ENCODE data around the gene POLE2. TPM values are rescaled to one million over a fixed set of nuclear protein-coding genes. Genes with fewer than 3 reads are reported as not detected.

The POLE2 gene
- total and polyA plus RNA-seq, 2 of the 13 experiments (the other 11 are each of a cell fraction or from before 2014, with no cell fraction given): 16.6 to 37.0 TPM

DNA sequence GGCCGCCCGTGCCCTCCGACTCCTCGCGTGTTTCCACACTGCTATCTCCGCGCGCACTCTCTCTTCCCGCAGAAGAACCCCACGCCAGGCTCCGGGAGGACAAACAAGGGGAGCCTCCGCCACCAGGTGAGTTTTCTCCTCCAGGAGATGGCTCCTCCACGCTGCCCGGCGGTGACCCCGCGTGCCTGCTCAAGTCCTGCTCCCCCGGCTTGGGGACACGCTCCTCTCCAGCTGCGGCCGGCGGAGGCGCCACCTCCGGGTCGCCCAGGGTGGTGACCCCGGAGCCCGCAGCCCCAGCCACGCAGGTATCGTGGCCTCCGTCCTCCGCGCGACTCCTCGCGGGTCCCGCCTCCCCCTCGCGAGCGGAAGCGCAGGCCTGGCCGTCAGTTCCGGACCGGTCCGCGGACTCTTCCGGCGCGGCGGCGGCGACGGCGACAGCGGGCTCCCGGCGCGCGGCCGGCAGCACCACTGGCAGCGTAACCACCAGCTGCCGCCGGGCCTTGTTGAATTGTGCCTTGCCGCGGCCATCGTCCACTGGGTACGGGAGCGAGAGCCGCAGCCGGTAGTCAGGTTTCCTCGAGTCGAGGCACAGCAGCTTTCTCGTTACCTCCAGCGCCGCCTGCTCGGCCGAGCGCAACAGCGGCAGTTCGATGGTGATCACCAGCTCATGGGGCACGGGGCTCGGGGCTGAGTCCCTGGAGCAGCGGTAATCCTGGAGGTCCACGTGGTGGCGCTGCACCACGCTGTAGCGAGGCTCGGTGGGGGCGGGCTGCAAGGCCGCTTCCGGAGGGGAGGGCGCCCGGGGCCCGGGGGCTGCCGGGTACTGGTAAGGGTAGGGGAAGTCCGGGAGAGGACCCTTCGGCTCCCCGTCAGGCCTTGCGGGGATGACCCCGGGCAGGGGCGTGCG is 54.1 kb downstream of the POLE2 start (continued):
- TF ChIP-seq, protein P1, sequence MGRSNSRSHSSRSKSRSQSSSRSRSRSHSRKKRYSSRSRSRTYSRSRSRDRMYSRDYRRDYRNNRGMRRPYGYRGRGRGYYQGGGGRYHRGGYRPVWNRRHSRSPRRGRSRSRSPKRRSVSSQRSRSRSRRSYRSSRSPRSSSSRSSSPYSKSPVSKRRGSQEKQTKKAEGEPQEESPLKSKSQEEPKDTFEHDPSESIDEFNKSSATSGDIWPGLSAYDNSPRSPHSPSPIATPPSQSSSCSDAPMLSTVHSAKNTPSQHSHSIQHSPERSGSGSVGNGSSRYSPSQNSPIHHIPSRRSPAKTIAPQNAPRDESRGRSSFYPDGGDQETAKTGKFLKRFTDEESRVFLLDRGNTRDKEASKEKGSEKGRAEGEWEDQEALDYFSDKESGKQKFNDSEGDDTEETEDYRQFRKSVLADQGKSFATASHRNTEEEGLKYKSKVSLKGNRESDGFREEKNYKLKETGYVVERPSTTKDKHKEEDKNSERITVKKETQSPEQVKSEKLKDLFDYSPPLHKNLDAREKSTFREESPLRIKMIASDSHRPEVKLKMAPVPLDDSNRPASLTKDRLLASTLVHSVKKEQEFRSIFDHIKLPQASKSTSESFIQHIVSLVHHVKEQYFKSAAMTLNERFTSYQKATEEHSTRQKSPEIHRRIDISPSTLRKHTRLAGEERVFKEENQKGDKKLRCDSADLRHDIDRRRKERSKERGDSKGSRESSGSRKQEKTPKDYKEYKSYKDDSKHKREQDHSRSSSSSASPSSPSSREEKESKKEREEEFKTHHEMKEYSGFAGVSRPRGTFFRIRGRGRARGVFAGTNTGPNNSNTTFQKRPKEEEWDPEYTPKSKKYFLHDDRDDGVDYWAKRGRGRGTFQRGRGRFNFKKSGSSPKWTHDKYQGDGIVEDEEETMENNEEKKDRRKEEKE (IDR thresholded peaks at IDR 0.05): no peak
- TF ChIP-seq HMGA1 (CRISPR knock-in tag; conservative IDR thresholded peaks at IDR 0.05) (no peak), JUND (CRISPR knock-in tag; IDR thresholded peaks at IDR 0.05) (0 out of 2 replicates have a peak, but pooled peaks have one; percentile 51), ZNF652 (CRISPR knock-in tag; IDR thresholded peaks at IDR 0.05; ENCODE audit: borderline replicate concordance, low read depth) (no peak), PHF21A (CRISPR knock-in tag; IDR thresholded peaks at IDR 0.05) (peak; percentile 79; the same call in 1 of the 2 replicates), NFYC (CRISPR knock-in tag; IDR thresholded peaks at IDR 0.05) (no peak; the same call in 1 of the 2 replicates), ZNF501 (CRISPR knock-in tag; IDR thresholded peaks at IDR 0.05) (no peak), RORA (CRISPR knock-in tag; IDR thresholded peaks at IDR 0.05) (no peak), ZNF136 (CRISPR knock-in tag; IDR thresholded peaks at IDR 0.05; ENCODE audit: low read depth) (no peak), TARDBP (CRISPR knock-in tag; IDR thresholded peaks at IDR 0.05) (peak; percentile 21; the same call in 1 of the 2 replicates)
- TF ChIP-seq, protein P2, sequence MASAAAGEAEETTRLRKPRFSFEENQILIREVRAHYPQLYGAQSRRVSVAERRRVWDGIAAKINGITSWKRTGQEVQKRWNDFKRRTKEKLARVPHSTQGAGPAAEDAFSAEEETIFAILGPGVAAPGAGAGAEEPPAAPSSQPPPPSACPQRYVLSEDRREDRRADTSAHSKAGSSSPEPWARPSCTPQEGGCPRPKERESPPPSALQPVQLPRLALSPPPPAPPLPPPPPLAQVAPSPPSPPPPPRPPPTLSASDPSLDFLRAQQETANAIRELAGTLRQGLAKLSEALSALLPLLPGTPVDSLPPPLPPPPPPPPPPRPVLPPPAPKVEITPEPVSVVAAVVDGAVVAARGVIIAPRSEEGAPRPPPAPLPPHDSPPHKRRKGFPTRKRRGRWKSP (CRISPR knock-in tag; IDR thresholded peaks at IDR 0.05): peak; percentile 65; the same call in 1 of the 2 replicates
- TF ChIP-seq, protein P3, sequence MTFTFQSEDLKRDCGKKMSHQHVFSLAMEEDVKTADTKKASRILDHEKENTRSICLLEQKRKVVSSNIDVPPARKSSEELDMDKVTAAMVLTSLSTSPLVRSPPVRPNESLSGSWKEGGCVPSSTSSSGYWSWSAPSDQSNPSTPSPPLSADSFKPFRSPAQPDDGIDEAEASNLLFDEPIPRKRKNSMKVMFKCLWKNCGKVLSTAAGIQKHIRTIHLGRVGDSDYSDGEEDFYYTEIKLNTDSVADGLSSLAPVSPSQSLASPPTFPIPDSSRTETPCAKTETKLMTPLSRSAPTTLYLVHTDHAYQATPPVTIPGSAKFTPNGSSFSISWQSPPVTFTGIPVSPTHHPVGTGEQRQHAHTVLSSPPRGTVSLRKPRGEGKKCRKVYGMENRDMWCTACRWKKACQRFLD (CRISPR knock-in tag; IDR thresholded peaks at IDR 0.05; ENCODE audit: borderline replicate concordance): no peak
- TF ChIP-seq, protein P4, sequence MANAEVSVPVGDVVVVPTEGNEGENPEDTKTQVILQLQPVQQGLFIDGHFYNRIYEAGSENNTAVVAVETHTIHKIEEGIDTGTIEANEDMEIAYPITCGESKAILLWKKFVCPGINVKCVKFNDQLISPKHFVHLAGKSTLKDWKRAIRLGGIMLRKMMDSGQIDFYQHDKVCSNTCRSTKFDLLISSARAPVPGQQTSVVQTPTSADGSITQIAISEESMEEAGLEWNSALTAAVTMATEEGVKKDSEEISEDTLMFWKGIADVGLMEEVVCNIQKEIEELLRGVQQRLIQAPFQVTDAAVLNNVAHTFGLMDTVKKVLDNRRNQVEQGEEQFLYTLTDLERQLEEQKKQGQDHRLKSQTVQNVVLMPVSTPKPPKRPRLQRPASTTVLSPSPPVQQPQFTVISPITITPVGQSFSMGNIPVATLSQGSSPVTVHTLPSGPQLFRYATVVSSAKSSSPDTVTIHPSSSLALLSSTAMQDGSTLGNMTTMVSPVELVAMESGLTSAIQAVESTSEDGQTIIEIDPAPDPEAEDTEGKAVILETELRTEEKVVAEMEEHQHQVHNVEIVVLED (CRISPR knock-in tag; IDR thresholded peaks at IDR 0.05; ENCODE audit: borderline replicate concordance): peak; percentile 75
- TF ChIP-seq, protein P5, sequence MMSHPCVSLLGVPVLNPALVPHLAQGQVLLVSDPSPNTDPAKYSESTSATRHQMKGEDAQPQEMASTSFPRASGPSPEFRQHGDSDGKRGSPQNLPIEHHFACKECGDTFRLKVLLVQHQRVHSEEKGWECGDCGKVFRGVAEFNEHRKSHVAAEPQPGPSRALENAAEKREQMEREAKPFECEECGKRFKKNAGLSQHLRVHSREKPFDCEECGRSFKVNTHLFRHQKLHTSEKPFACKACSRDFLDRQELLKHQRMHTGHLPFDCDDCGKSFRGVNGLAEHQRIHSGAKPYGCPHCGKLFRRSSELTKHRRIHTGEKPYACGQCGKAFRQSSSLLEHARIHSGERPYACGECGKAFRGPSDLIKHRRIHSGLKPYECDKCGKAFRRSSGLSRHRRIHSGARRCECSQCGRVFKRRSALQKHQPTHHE (CRISPR knock-in tag; IDR thresholded peaks at IDR 0.05; ENCODE audit: borderline replicate concordance): no peak
